ENCODE data around the gene ZNF497. TPM values are rescaled to one million over a fixed set of nuclear protein-coding genes. Genes with fewer than 3 reads are reported as not detected.

The ZNF497 gene
- total and polyA plus RNA-seq, 10 of the 15 experiments (the other 5 are each of a cell fraction or from before 2014, with no cell fraction given) = 0.09 to 0.82 (median 0.28) TPM

DNA sequence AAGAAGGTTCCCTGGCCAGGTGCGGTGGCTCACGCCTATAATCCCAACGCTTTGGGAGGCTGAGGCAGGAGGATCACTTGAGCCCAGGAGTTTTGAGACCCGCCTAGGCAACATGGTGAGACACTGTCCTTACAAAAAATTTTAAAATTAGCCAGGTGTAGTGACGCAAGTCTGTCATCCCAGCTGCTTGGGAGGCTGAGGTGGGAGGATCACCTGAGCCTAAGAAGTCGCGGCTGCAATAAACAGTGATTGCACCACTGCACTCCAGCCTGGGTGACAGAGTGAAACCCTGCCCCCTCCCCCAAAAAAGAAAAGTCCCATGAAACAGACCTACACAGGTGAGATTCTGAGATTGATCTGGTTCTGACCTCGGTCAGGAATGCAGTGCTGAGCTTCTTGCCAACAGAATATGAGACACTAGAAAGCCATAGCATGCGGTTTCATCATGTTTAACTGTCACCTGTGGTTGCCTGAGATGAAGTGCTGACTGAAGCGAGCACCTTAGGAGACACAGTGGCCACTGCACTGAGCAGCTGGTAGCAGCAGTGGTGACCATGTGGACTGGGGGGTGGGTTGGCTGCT is 7.2 kb downstream of the ZNF497 start:
- H3K4me1 ChIP-seq (ENCODE audit: control insufficient read depth, insufficient read depth, low read length) = no peaks in the 10 kb centered on the region; the same call in none of the 2 replicates
- TF ChIP-seq BMI1 (IDR thresholded peaks at IDR 0.05; ENCODE audit: borderline replicate concordance) (no peak), EGR1 (IDR thresholded peaks at IDR 0.05; ENCODE audit: borderline replicate concordance in 1 of 2, low read depth in 2 of 2, low read length in 2 of 2) (no peak), NFYB (IDR thresholded peaks at IDR 0.05; ENCODE audit: insufficient read depth, low read depth, low read length) (no peak), NFXL1 (IDR thresholded peaks at IDR 0.05; ENCODE audit: borderline replicate concordance) (no peak)
- BruUV-seq (replicated peaks) = no TSS peak
- intact Hi-C loops (cut with micrococcal nuclease; ENCODE audit: unreplicated experiment) (no loop called here), in situ Hi-C loops (cut with MboI) (no loop called here)
- H3K27me3 ChIP-seq (replicated peaks in 1 of 2; ENCODE audit: control insufficient read depth in 2 of 2, insufficient read depth in 2 of 2, low read length in 1 of 2) = no peaks in the 10 kb centered on the region
- H3K4me3 ChIP-seq = no peak overlapping the region
- POLR2A ChIA-PET = no interaction called here
- no peak overlapping the region for H3K27ac ChIP-seq (ENCODE audit: control insufficient read depth, insufficient read depth)
- RAD21 ChIA-PET (ENCODE audit: unreplicated experiment) = interaction anchor here (0.9 kb wide), 1 partner anchor 134 kb away, joined by 3 read pairs; no protein-coding TSS in a partner anchor
- DNase-seq (ENCODE audit: low read depth, low spot score) (no peak), ATAC-seq (no peak), FAIRE-seq (no peak)
- H3K9ac ChIP-seq (ENCODE audit: control insufficient read depth, insufficient read depth, low read length) = no peak overlapping the region
- CTCF ChIA-PET = interaction anchor here (0.5 kb wide), 1 partner anchor 70 kb away, joined by 3 read pairs; no protein-coding TSS in a partner anchor
- no peak overlapping the region for H3K4me2 ChIP-seq (ENCODE audit: control insufficient read depth, insufficient read depth)
- H2AFZ ChIP-seq (ENCODE audit: control insufficient read depth, low read depth, low read length) = no peak overlapping the region
- no peaks in the 10 kb centered on the region for H3K36me3 ChIP-seq (ENCODE audit: control insufficient read depth in 2 of 2, insufficient read depth in 2 of 2, low read length in 1 of 2)
- peaks cover 2% of the 10 kb centered on the region; the same call in 1 of the 3 replicates for H3K9me3 ChIP-seq (replicated peaks; ENCODE audit: control insufficient read depth, insufficient read depth, low read length)
- H3K79me2 ChIP-seq (ENCODE audit: control insufficient read depth, insufficient read depth, low read length) = no peaks in the 10 kb centered on the region
- 78% methylated on average over 10 of the region's 10 CpGs for WGBS (ENCODE audit: insufficient coverage, insufficient replicate concordance, low lambda C conversion rate, missing lambda C conversion rate)
- SMC1A ChIA-PET (ENCODE audit: uncharacterized antibody, unreplicated experiment) = no interaction called here
- H4K20me1 ChIP-seq (ENCODE audit: control insufficient read depth, insufficient read depth) = no peaks in the 10 kb centered on the region

DNA sequence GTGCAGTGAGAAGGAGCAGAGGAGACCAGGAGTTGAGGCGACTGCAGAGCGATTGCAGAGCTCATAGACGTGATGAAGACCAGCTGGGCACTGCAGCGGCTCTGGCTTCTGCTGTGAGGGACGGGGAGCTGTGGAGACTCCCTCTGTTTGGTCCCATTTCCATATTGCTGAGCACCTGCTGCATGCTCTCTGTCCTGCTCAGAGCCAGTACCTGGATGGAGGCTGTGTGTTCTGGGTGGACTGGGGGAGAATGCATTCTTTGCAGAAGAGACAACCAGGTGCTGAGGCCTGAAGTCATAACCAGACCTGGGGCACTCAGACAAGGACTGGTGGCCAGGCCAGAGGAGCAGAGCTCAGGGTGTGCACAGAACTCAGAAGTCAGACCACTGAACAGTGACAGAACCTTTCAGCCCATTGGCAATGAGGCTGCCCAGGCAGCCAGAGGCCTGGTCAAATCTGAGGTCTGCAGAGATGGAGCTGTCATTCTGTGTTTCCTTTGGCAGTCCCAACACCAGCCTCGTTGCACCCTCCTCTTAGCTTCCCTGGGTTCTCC is 8.0 kb downstream of the ZNF497 start:
- Histone ChIP-seq H2AFZ (ENCODE audit: control insufficient read depth, low read depth, low read length) (no peak overlapping the region), H4K20me1 (ENCODE audit: control insufficient read depth, insufficient read depth) (no peaks in the 10 kb centered on the region), H3K4me3 (no peak overlapping the region), H3K27ac (ENCODE audit: control insufficient read depth, insufficient read depth) (no peak overlapping the region), H3K4me1 (ENCODE audit: control insufficient read depth, insufficient read depth, low read length) (no peaks in the 10 kb centered on the region; the same call in none of the 2 replicates), H3K4me2 (ENCODE audit: control insufficient read depth, insufficient read depth) (no peak overlapping the region), H3K36me3 (ENCODE audit: control insufficient read depth in 2 of 2, insufficient read depth in 2 of 2, low read length in 1 of 2) (no peaks in the 10 kb centered on the region), H3K9ac (ENCODE audit: control insufficient read depth, insufficient read depth, low read length) (no peak overlapping the region), H3K27me3 (replicated peaks in 1 of 2; ENCODE audit: control insufficient read depth in 2 of 2, insufficient read depth in 2 of 2, low read length in 1 of 2) (no peaks in the 10 kb centered on the region), H3K9me3 (replicated peaks; ENCODE audit: control insufficient read depth, insufficient read depth, low read length) (peaks cover 2% of the 10 kb centered on the region; the same call in 1 of the 3 replicates), H3K79me2 (ENCODE audit: control insufficient read depth, insufficient read depth, low read length) (no peaks in the 10 kb centered on the region)
- in situ Hi-C loops (cut with MboI) = no loop called here
- FAIRE-seq (no peak), ATAC-seq (no peak), DNase-seq (ENCODE audit: low read depth, low spot score) (no peak)
- RAD21 ChIA-PET (ENCODE audit: unreplicated experiment) = interaction anchor here (0.9 kb wide), 1 partner anchor 134 kb away, joined by 3 read pairs; no protein-coding TSS in a partner anchor
- CTCF ChIA-PET = interaction anchor here (0.5 kb wide), 1 partner anchor 69 kb away, joined by 3 read pairs; no protein-coding TSS in a partner anchor
- TSS peak; percentile 29 for BruUV-seq (replicated peaks)
- WGBS (ENCODE audit: insufficient coverage, insufficient replicate concordance, low lambda C conversion rate, missing lambda C conversion rate) = 60% methylated on average over 6 of the region's 6 CpGs
- SMC1A ChIA-PET (ENCODE audit: uncharacterized antibody, unreplicated experiment) = no interaction called here
- intact Hi-C loops (cut with micrococcal nuclease; ENCODE audit: unreplicated experiment) = no loop called here
- POLR2A ChIA-PET = no interaction called here
- TF ChIP-seq ZNF217 (IDR thresholded peaks at IDR 0.05) (no peak), HCFC1 (IDR thresholded peaks at IDR 0.05; ENCODE audit: low read length) (no peak), SPI1 (IDR thresholded peaks at IDR 0.05; ENCODE audit: borderline replicate concordance, insufficient read depth, low read depth, low read length) (no peak), SP1 (IDR thresholded peaks at IDR 0.05; ENCODE audit: low read depth, low read length) (no peak)

Data from GM12878 (cell line).